Caco-2 (cell line): ENCODE data around the gene ARHGEF10L. TPM values are rescaled to one million over a fixed set of nuclear protein-coding genes. Genes with fewer than 3 reads are reported as not detected.

ENCODE experiments used
- BruUV-seq: library from RNA; stranded (reverse); fragments of 400-500 nt; replicated peaks from 2 replicates; lab custom pipeline; 2021; lab: Mats Ljungman, UMichigan
- CTCF ChIA-PET: fragments of 300-600 bp; sonication (Branson Sonifier 250); formaldehyde crosslinking; loops from one replicate; lab custom pipeline; 2022; ENCODE audit warnings: antibody characterized with exemption; lab: Charles Lee
- POLR2A ChIA-PET: fragments of 300-600 bp; sonication (Branson Sonifier 250); formaldehyde crosslinking; loops from one replicate; lab custom pipeline; 2022; ENCODE audit warnings: antibody characterized with exemption; lab: Charles Lee
- DNase-seq, 2 experiments: peaks; one replicate each; pipeline versions ENCODE4 v3.0.0 to v3.0.0-alpha.2; 2020 to 2022
- H3K27me3 ChIP-seq: replicated peaks from 2 replicates; pipeline ENCODE4 v1.6.0; 2011; ENCODE audit warnings: low read length; ENCODE audit not compliant: control insufficient read depth, insufficient read depth
- H3K36me3 ChIP-seq: 2 replicates; pipeline ENCODE4 v1.5.1; 2011; ENCODE audit warnings: low read length; ENCODE audit not compliant: control insufficient read depth, insufficient read depth
- H3K4me1 ChIP-seq: fragments of 250-450 bp; sonication (Bioruptor Pico); 2 replicates; pipeline ENCODE4 v1.5.1; 2020; ENCODE audit warnings: mild to moderate bottlenecking
- H3K4me3 ChIP-seq: 2 replicates; pipeline ENCODE4 v1.5.1; 2011; ENCODE audit warnings: low read depth, mild to moderate bottlenecking, control low read depth, low read length
- H3K9me3 ChIP-seq: fragments of 250-450 bp; sonication (Bioruptor Pico); 2 replicates; pipeline ENCODE4 v1.5.1; 2020; ENCODE audit warnings: mild to moderate bottlenecking, moderate library complexity
- H3K27ac Mint-ChIP-seq: one replicate; pipeline ENCODE4 v1.8.0; 2022; ENCODE audit warnings: mixed read lengths; ENCODE audit not compliant: unreplicated experiment
- H3K27me3 Mint-ChIP-seq: one replicate; pipeline ENCODE4 v1.8.0; 2022; ENCODE audit warnings: mixed read lengths; ENCODE audit not compliant: insufficient read depth, unreplicated experiment
- H3K36me3 Mint-ChIP-seq: one replicate; pipeline ENCODE4 v1.8.0; 2022; ENCODE audit warnings: mild to moderate bottlenecking, mixed read lengths; ENCODE audit not compliant: insufficient read depth, unreplicated experiment
- H3K4me1 Mint-ChIP-seq: one replicate; pipeline ENCODE4 v1.8.0; 2022; ENCODE audit warnings: low read depth, mixed read lengths; ENCODE audit not compliant: unreplicated experiment
- H3K4me3 Mint-ChIP-seq: one replicate; pipeline ENCODE4 v1.8.0; 2022; ENCODE audit warnings: mild to moderate bottlenecking, moderate library complexity, mixed read lengths; ENCODE audit not compliant: unreplicated experiment
- H3K9me3 Mint-ChIP-seq: one replicate; pipeline ENCODE4 v1.8.0; 2022; ENCODE audit warnings: mixed read lengths; ENCODE audit not compliant: unreplicated experiment
- intact Hi-C: fragments of 100-400 bp; cut with micrococcal nuclease; formaldehyde crosslinking; loops from one replicate; pipeline ENCODE4 v1.10.0; 2022; ENCODE audit not compliant: unreplicated experiment
- total RNA-seq: library from RNA; stranded (reverse); gene quantifications from 2 replicates; pipeline ENCODE4 v1.2.3, GENCODE V29; 2022
- TF ChIP-seq, protein P1 (sequence below), 2 experiments: fragments of 200-600 bp in 1 of 2; IDR thresholded peaks; 1 replicate in 1 of 2; 2 replicates in 1 of 2; pipeline versions ENCODE4 v1.5.1 to v1.8.0; 2011 to 2022; ENCODE audit warnings: antibody characterized with exemption in 1 of 2, control low read depth in 1 of 2, inconsistent platforms in 1 of 2, low read depth in 1 of 2, low read length in 1 of 2, mild to moderate bottlenecking in 1 of 2, moderate library complexity in 1 of 2; ENCODE audit not compliant: insufficient read depth in 1 of 2, severe bottlenecking in 1 of 2, unreplicated experiment in 1 of 2

Gene ARHGEF10L
- total RNA-seq, 1 experiment from 2014 or later = 31.3 TPM

- ChIA-PET POLR2A (no interaction called here), CTCF (no interaction called here)
- Mint-ChIP-seq H3K27me3 (no peaks in the 10 kb centered on the region), H3K27ac (no peak overlapping the region), H3K36me3 (no peaks in the 10 kb centered on the region), H3K4me3 (no peak overlapping the region), H3K9me3 (no peaks in the 10 kb centered on the region), H3K4me1 (peaks cover 7% of the 10 kb centered on the region)
- BruUV-seq = no TSS peak
- intact Hi-C loops = no loop called here
- H3K36me3 ChIP-seq = no peaks in the 10 kb centered on the region
- H3K27me3 ChIP-seq = no peaks in the 10 kb centered on the region
- peaks cover 15% of the 10 kb centered on the region; the same call in 1 of the 2 replicates for H3K4me1 ChIP-seq
- no peak overlapping the region for H3K4me3 ChIP-seq
- TF ChIP-seq, protein P1, sequence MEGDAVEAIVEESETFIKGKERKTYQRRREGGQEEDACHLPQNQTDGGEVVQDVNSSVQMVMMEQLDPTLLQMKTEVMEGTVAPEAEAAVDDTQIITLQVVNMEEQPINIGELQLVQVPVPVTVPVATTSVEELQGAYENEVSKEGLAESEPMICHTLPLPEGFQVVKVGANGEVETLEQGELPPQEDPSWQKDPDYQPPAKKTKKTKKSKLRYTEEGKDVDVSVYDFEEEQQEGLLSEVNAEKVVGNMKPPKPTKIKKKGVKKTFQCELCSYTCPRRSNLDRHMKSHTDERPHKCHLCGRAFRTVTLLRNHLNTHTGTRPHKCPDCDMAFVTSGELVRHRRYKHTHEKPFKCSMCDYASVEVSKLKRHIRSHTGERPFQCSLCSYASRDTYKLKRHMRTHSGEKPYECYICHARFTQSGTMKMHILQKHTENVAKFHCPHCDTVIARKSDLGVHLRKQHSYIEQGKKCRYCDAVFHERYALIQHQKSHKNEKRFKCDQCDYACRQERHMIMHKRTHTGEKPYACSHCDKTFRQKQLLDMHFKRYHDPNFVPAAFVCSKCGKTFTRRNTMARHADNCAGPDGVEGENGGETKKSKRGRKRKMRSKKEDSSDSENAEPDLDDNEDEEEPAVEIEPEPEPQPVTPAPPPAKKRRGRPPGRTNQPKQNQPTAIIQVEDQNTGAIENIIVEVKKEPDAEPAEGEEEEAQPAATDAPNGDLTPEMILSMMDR (IDR thresholded peaks at IDR 0.05; ENCODE audit: insufficient read depth in 1 of 2, low read depth in 1 of 2, low read length in 1 of 2, severe bottlenecking in 1 of 2, unreplicated experiment in 1 of 2) = no peak
- no peak for DNase-seq
- H3K9me3 ChIP-seq = no peaks in the 10 kb centered on the region
Observed at GRCh38 chr1:17515902-17516301, 23.6 kb upstream of the ARHGEF10L start.

DNA sequence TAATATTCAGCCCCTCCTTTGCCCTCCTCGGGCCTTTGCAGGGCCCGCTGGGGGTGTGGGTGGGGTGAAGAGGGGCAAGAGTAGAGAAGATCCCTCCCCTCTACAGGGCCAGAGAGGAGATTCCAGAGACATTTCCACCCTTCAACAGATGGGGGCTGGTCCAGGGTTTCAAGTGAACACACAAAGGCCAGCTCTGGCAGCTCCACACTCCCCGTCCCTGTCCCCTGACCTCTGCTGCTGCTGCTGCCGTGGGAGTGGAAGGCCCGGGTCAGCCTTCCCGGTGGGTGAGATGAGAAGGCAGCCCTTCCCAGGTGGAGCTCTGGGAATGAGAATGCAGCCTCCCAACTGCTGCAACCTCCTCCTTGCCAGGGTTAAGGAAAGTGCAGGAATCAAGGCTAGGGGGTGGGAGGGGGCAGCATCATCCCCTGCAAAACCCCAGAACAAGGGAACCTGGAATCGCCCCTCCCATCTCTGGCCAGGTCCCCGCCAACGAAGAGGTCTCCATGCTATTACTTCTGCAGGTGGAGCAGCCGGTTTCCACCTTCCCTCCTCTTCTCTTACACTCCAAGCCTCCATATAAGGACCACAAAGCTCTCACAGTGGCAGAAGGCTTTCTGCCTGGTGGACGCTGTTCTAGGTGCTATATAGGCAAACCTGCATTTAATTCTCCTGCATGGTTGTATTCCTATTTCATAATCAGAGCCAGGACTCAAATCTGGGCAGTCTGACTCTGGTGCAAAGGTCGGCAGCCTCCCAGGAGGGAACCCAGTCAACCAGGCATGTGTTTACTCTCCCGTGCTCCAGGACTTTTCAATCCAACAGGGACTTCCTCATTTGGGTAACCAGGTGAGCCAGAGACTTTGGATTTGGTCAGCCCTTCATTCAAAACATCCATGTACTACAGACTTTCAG lies 22.9 kb upstream of the ARHGEF10L start:
- no peaks in the 10 kb centered on the region for H3K9me3 ChIP-seq
- CTCF ChIA-PET = interaction anchor here (0.6 to 0.9 kb wide), 2 partner anchors 10 to 14 kb away, joined by 3 read pairs; no protein-coding TSS in a partner anchor
- peak; percentile 54 to 59 for DNase-seq

DNA sequence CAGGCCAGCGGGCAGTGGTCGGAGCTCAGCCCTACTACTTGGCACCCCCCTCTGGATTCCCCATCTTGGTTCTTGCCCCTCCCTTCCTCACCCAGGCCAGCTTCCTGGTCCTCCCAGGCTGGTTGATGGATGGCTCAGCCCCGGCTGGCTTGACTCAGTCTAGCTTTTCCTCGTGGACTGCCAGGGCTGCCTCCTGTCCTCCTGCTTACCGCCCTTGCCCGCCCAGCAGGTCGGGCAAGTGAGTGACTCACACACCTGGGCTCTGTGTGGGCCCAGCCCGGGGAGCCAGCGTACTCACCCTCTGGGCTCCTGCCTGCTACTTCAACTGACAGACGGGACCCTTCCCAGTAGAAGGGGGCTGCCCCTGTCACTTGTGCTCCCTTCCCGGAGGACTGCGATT lies 19.5 kb upstream of the ARHGEF10L start:
- no TSS peak for BruUV-seq
- intact Hi-C loops = no loop called here
- H3K27me3 Mint-ChIP-seq = no peaks in the 10 kb centered on the region
- Histone ChIP-seq H3K9me3 (no peaks in the 10 kb centered on the region), H3K27me3 (no peaks in the 10 kb centered on the region), H3K4me1 (peaks cover 15% of the 10 kb centered on the region; the same call in 1 of the 2 replicates), H3K36me3 (no peaks in the 10 kb centered on the region), H3K4me3 (no peak overlapping the region)
- H3K9me3 Mint-ChIP-seq = no peaks in the 10 kb centered on the region
- H3K4me1 Mint-ChIP-seq = peaks cover 7% of the 10 kb centered on the region
- CTCF ChIA-PET = no interaction called here
- H3K27ac Mint-ChIP-seq = no peak overlapping the region
- DNase-seq = no peak
- no peaks in the 10 kb centered on the region for H3K36me3 Mint-ChIP-seq
- POLR2A ChIA-PET = no interaction called here
- no peak overlapping the region for H3K4me3 Mint-ChIP-seq
- TF ChIP-seq, protein P1 (IDR thresholded peaks at IDR 0.05; ENCODE audit: insufficient read depth in 1 of 2, low read depth in 1 of 2, low read length in 1 of 2, severe bottlenecking in 1 of 2, unreplicated experiment in 1 of 2) = no peak

More for the DNA sequence above, 22.9 kb upstream of the ARHGEF10L start:
- H3K36me3 Mint-ChIP-seq = no peaks in the 10 kb centered on the region
- no peak overlapping the region for H3K4me3 ChIP-seq
- TF ChIP-seq, protein P1 (IDR thresholded peaks at IDR 0.05; ENCODE audit: insufficient read depth in 1 of 2, low read depth in 1 of 2, low read length in 1 of 2, severe bottlenecking in 1 of 2, unreplicated experiment in 1 of 2) = no peak
- intact Hi-C loops = no loop called here
- H3K27me3 ChIP-seq = no peaks in the 10 kb centered on the region
- no peaks in the 10 kb centered on the region for H3K36me3 ChIP-seq
- POLR2A ChIA-PET = no interaction called here
- peaks cover 7% of the 10 kb centered on the region for H3K4me1 Mint-ChIP-seq
- H3K27ac Mint-ChIP-seq = peak overlapping the region; percentile 61
- no TSS peak for BruUV-seq
- no peaks in the 10 kb centered on the region for H3K27me3 Mint-ChIP-seq
- no peak overlapping the region for H3K4me3 Mint-ChIP-seq
- H3K9me3 Mint-ChIP-seq = no peaks in the 10 kb centered on the region
- peaks cover 15% of the 10 kb centered on the region; the same call in 1 of the 2 replicates for H3K4me1 ChIP-seq
